GM12873 (cell line): ENCODE data around the gene SPAG6.

Experiments used
- CTCF ChIP-seq: IDR thresholded peaks from 2 replicates; pipeline ENCODE4 v1.5.1; 2012; ENCODE audit warnings: low read depth, mild to moderate bottlenecking, moderate library complexity, low read length, control low read depth; ENCODE audit not compliant: insufficient read depth; ENCODE audit errors: missing control alignments

SPAG6 gene

GRCh38 chr10:22453320-22453719 is 108.0 kb downstream of the SPAG6 start:
- no peak for TF ChIP-seq CTCF

GRCh38 chr10:22453948-22454591 is 108.8 kb downstream of the SPAG6 start:
- TF ChIP-seq CTCF: no peak

- no peak for TF ChIP-seq CTCF
Measured at GRCh38 chr10:22454634-22455033, 109.3 kb downstream of the SPAG6 start.

GRCh38 chr10:22455068-22455857 is 110.0 kb downstream of the SPAG6 start:
- no peak for TF ChIP-seq CTCF

- no peak for TF ChIP-seq CTCF
Measured at GRCh38 chr10:22456486-22456885, 111.2 kb downstream of the SPAG6 start.

GRCh38 chr10:22458272-22459038 is 113.2 kb downstream of the SPAG6 start:
- TF ChIP-seq CTCF: no peak

- no peak for TF ChIP-seq CTCF
Measured at GRCh38 chr10:22459496-22459895, 114.2 kb downstream of the SPAG6 start.
